Activated CD4-positive, alpha-beta T cell treated with anti-CD3 and anti-CD28 coated beads, Interleukin-2, amount 50 U/mL, for 48 hours (primary cell): ENCODE data around the gene KIRREL1.

Experiments used
- DNase-seq, 2 experiments: peaks; one replicate each; pipeline ENCODE4 v3.0.0-alpha.2; 2020

The KIRREL1 gene

DNA sequence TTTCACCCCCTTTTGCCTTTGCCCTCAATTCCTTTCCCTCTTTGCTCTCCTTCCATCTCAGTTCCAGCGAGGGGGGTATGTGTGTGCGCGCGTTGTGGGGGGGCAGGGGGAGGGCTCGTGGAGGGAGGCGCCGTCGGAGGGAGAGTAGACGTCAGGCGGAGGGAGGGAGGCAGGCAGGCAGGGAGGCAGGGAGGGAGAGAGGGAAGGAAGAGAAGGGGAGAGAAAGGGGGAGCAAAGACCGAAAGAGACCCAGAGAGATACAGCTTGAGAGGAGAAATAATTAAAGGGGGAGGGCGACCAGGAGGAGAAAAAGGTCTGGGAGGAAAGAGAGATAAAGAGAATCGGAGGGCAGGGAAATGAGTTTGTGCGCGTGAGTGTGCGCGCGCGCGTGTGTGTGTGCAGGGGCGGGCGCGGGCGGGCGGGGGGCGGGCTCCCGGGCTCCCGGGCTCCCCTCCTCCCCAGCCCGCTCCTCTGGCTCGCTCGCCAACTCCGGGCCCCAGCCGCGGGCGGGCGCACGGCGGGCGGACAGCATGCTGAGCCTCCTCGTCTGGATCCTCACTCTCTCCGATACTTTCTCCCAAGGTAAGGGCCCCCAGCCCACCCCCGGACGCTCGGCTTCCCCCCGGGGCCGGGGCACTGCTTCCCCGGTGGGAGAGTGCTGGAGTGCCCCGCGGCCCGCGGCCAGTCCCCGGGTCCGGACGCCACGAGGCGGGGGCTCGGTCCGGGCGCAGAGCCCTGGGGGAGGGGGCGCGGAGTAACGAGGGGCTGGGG, at the start of gene KIRREL1:
TSS of gene KIRREL1 (plus strand) at position 499 of the 771 bp plus-strand sequence. CDS start at position 531, 32 bp downstream.
- DNase-seq, result no peak

DNA sequence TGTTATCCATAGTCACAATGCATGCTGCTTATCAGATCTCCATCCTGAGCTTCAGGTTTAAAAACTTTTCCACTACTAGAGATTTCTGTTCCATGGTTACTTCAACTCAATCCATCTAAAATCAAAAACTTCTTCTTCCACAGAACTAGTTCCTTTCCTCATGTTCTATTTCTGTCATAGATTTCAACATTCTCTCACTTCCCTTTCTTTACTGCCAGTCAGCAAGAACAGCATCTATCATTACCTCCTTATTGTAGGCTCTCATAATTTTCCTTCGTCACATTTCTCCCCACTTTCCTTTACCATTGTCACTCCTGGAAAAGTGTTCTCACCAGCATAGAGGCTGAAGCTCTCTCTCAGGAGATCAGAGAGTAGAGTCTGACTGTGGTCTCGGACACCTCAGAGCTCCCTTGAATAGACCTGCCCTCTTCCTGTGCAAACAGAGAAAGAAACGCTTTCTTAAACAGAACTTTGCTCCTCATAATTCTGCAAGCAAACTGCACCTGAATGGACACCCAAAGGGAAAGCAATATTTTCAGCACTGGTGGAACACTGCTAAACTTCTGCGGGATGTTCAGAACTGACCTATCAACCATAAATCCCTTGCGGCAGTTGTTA, 48.7 kb upstream of the KIRREL1 start:
- no peak for DNase-seq

DNA sequence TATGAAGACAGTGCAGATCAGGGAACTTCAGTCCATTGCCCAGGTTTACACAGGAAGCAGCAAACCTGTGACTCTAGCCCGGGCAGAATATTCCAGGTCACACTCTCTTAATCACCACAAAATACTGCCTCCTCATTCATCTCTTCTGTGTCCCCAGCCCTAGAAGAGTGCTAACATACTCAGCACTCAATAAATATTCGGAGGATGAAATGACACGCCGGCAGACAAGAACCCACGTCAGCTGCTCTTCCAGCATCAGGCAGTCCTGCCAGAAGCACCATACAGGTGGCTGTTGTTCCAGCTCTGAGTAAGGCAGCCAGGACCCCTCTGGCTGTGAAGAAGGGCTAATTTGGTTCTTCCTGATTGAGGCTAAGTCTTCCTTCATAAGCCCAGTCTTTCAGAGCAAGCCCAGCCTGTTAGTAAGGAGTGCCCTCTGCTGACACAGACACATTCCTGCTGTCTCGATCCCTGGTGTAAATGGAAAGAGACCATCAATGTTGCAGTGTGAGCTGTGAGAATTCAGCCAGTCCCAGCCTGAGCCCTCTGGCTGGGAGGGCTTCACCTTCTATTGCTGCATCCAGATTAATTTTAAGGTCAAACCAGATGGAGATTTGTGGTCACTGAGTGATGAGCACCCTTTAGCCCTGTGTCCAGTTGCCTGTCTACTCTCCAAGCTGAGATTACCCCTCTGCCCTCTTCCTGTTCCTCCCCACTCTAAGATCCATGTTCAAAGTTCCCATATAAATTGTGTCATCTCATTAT, 45.0 kb upstream of the KIRREL1 start:
- no peak for DNase-seq

DNA sequence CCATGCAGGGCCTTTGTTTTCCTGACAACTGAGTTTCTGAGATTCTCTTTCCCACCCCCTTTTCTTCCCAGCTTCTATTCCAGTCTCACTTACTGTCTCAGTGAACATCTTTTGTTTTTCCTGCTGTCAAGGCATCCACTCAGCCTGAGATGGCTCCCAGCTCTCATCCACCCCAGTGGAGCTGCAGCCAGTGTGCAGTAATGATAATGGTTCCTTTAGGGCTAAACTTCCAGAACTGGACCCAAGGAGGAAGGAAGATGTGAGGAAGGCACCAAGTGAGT, 44.4 kb upstream of the KIRREL1 start:
- no peak for DNase-seq

DNA sequence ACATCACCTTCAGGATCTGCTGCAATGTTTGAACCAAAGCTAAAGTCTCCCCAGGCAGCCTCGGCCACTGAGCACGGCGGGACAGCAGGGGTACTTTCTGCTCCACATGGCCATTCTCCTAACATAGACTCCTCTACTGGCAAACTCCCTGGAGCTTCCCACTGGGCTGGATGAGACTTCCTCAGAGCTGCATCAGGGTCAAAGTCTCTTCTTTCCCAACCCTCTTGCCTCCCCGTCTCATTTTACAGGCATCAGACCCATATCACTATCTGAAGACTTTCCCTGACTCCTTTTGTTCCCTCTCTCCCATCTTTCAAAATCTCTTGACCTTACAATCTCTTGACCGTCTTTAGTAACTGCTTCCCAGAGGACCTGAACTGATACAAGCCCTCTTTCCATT, 42.2 kb upstream of the KIRREL1 start:
- no peak for DNase-seq

DNA sequence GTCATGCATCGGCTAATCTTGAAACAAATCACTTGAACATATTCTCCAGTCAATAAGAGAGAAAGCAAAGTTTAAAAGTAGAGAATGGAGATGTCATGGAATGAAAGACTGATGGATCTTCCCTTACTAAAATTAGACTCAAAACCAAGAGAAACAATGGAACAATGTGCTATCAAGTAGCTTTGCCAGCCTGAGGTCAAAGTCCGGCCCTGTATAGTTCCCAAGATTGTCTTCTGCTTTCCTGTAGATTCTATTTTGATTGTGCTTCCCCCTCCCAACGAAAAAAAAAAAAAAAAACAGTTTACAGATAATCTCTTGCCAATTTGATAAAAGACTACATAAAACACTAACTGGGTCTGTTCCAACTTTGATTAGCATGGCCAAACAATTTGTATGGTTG, 40.8 kb upstream of the KIRREL1 start:
- no peak for DNase-seq

DNA sequence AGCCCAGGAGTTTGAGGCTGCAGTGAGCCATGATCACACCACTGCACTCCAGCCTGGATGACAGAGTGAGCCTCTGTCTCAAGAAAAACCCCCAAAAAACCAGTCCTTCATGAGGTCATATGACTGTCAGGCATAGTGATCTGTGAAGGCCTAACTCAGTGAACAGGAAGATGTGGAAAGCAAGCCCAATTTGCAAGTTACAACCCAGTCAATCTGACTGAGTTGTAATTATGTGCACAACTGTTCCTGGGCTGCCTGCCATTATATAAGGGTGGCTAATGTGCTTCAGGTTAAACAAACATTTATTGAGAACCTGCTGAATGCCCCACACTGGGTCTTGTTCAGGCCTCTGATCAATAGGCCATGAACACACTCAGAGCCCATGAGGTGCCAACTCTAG, 38.2 kb upstream of the KIRREL1 start:
- DNase-seq, result no peak

DNA sequence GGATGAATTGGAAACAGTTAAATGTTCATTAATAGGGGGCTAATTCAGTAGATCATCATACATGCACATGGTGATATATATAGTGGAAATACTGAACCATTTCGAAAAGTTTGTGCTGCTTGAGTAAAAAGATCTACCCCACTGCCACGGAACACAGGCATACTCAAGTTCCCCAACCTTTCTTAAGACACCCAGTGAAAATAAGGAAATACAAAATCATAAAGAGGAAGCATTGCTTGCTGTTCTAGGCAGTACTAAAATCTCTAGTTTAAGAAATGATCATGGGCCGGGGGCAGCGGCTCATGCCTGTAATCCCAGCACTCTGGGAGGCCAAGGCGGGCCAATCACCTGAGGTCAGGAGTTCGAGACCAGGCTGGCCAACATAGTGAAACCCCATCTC, 37.6 kb upstream of the KIRREL1 start:
- DNase-seq, result no peak

DNA sequence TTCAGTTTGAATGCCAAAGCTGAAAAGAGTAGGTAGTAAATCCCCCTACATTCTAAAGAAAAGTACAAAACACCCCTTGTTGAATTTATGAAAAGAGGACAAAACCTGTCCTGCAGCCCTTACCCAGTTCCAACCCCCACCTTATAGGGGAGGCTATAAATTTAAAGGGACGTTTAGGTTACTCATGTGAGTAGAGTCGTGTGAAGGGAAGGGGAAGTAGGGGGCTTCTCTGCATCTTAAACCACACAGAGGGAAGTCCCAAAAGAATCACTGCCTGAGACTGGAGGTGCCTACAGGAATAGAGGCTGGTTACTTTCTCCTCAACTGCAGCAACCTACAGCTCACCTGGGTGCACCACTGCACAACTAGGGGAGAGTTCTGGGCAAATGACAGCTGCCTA, 36.7 kb upstream of the KIRREL1 start:
- no peak for DNase-seq

DNA sequence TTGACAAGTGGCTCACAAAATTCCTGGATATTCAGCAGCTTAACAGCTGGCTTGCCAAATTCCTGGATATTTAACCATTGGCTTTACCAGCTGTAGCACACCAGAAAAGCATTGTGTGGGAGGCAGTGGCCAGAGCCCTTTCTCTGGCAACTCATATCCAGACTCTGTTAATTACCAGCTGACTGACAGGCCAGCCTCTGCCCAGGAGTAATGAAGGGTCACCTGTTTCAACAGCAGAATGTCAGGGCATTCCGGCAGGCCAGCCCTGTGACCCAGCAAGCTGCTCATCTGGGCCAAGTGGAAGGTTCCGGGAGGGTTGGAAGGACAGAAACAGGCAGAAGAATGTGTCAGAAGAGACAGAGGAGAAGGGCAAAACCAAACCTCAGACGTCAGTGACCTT, 35.2 kb upstream of the KIRREL1 start:
- no peak for DNase-seq

DNA sequence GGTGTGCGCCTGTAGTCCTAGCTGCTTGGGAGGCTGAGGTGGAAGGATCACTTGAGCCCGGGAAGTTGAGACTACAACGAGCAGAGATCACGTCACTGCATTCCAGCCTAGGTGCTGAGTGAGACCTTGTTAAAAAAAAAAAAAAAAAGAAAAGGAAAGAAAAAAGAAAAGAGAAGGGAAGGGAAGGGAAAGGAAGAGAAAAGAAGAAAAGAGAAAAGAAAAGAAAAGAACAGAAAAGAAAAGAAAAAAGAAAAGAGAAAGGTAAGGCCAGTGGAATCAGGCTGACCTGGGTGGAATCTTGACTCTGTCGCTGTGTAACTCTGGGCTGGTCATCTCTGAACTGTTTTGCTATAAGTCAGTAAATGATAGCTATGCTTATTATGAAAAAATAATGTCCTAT, 33.7 kb upstream of the KIRREL1 start:
- no peak for DNase-seq

DNA sequence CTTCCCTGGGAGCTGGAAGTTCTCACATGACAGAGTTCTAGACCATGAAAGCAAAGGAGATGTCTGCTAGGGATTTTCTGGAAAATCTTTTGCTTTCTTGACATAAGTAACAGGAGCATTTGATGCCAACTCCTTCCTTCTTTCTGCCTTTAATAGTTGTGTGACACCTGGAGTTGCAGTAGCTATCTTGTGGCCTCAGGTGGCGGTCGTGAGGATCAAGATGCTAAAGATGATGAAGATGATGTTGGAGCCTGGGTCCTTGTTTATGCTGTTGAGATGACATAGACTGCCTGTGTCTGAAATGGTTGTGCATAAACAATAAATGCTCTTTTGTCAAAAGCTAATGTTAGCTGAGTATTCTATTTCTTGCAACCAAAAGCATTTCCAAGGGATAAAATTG, 32.7 kb upstream of the KIRREL1 start:
- no peak for DNase-seq

DNA sequence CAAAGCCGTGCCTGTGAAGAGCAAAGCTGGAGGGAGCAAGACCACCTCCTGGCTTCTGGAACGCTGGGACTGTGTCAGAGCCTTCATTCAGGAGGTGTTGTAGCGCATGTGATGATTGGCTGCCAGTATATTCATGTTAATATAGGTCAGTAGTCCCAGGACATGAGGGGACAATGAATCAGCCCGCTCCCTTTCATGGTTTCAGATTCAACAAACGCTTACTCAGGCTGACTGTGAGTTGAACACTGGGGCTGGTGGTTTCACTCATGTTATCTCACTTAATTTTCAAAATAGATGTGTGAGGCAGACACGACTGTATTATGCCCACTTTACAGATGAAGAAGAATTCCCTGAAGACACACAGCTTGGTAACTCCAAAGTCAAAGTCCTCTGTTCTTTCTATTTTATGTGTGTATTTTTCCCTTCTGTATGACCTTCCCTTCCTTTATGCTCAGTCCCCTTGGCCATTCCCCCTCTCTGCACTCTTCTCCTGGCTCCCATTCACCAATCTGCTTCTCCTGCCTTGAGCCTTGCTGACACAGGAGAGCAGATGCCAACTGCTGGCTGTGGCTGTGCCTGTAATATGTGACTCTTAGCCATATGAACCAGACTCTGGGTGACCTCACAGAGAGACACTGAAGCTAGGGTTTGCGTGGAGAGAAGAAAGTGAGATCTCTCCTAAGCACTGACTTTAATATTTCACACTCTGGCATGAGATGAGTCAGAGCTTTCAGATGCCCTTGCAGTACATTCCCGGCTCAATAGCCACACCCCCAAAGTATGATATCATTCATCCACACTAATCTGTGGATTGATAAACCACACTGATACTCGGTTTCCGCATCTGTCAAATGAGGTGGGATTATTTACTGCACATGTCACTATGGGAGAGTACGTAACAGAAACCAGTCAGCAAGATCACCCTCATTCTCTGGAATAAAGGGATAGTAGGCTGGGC, 31.4 kb upstream of the KIRREL1 start:
- DNase-seq, result peak in 1 of 2 experiments; percentile 10

DNA sequence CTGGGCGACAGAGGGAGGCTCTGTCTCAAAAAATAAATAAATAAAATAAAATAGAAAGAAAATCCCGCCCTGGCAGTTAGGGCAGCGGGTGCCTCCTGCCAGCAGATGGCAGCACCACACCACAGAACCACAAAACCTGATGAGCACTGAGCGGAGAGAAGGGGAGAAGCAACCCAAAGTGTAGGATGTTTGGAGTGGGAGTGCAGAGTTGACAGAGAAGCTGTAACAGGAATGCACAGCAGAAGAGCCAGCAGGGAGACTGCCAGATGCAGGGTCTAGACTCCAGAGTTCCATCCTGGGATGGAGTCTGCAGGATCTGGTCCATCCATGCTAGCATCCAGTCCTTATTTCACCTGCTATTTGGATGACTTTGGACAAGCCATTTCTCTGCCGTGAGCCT, 29.7 kb upstream of the KIRREL1 start:
- peak; percentile 66 to 68 for DNase-seq

DNA sequence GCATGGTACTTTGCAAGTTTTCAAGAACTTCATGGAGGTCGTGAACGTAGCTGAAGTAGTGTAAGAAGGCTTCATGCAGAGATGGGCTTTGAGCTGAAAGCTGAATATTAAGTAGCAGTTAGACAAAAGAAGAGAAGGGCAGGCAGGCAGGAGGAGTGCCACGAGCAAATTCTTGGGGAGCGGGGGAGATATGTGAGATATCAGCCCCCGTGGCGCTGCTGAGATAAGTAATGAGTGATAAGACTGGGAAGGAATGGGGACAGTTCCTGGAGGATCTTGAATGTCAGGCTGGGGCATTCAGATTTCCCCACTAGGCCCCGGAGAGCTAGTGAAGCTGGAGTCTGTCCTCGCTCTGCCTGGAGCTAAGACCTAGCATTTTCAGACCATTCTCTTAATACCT, 27.9 kb upstream of the KIRREL1 start:
- no peak for DNase-seq

DNA sequence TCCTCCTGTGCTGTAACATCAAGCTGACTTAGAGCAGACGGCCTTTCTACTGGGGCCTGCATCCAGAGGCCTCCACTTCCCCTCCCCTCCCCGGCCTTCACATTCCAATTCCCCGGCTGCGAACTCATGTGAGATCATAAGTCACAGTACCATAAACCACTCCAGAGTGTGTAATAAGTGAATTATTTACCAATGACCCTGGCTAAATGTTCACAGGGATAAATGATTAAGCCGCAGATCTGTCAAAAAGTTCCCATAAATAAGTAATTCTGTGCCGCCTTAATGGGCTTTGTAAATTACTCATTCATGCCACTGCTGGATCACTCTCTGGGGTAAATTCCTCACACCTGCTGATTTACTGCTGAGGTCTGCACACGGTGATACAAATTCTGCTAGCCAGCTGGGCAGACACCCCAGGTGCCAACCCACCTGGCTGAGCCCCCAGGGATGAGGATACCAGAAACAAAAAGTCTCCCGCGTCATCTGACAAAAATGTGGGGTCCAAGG, 27.4 kb upstream of the KIRREL1 start:
- DNase-seq, result no peak

DNA sequence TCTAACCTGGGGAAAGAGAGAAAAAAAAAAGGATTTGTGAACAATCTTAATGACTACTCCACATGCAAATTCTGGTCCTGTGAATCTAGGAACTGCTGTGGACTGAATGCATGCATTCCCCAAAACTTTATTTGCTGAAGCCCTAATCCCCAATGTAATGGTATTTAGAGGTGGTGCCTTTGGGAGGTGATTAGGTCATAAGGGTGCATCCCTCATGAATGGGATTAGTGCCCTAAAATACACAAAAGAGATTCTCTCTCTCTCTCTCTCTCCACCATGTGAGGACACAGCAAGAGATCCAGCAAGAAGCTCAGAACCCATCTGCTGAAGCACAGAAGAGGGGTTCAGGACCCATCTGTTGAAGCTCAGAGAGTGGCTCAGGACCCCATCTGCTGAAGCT, 26.2 kb upstream of the KIRREL1 start:
- no peak for DNase-seq

DNA sequence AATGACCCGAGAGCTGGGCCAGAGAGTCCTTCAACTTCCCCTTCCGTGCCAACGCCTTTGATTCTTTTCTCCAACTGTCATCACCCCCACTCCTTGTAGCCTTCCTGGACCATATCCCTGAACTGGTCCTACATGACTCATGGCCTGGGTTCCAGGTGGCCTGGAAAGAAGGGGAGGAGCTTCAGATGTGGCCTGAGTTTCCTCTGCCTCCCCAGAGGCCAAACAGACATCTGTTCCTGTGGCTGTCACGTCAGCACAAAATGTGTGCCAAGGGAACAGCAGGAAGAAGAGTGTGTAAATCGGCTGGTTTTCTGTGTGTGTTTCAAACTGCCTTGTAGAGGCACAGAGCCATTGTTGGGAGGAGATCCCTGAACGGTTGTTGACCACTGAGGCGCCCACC, 24.9 kb upstream of the KIRREL1 start:
- DNase-seq, result no peak

DNA sequence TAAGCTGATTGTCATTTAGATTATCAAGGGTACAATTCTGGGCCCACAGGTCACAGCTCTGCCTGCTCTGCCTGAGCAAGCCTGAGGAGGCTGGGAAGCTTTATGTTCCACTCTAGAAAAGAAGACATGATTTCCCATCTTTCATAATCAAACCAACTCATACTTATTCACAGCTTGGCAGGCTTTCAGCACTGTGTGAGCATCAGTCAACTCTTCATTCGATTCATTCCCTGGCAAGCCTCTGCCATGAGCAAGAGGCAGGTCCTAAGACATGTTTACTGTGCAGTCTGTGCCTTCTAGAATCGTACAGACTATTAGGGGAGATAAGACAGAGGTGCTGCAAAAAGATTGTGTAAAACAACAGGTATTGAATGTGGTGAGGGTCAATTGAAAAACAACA, 24.5 kb upstream of the KIRREL1 start:
- DNase-seq, result no peak

DNA sequence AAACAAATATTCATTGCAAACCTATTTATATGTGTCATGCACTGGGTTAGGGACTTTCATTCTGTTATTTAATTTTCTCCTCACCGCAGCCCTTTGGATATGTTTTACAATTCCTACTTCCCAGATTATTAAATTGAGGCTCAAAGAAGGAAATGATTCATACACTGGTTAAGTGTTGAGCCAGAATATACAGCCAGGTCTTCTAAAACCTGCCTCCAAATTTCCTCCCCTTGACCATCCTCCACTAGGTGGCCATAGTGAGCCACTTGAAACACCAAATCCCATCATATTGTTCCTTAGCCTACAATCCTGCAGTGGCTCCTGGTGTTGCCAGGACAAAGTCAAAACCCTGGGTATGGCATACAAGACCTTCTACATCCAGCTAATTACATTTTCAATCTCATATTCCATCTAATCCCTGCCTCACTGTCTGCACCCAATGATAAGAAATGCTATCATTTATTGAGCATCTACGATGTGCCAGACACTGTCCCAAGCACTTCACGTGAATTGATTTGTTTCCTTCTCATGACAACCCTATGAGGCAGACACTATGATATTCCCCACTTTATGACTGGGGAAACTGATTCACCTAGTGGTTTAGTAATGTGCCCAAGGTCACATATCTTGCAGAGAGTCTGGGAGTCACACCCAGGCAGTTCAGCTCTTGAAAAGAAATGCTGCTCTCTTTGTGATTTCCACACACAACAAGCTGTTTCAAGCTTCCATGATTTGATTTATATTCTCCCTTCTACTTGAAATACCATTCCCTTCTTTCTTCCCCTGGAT, 23.6 kb upstream of the KIRREL1 start:
- peak in 1 of 2 experiments; percentile 16 for DNase-seq

DNA sequence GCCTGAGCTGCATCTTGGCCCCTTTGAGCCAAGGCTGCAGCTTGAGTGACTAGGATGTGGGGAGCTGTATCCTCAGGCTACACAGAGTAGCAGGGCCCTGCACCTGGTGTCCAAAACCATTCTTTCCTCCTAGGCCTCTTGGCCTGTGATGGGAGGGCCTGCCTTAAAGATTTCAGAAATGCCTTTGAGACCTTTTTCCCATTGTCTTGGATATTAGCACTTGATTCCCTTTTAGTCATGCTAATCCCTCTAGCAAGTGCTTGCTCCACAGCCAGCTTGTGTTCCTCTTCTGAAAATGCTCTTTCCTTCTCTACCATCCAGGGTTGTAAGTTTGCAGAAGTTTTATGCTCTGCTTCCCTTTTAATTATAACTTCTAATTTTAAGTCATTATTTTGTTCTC, 21.7 kb upstream of the KIRREL1 start:
- no peak for DNase-seq
